WTC11 (cell line): ENCODE data around the gene FNDC3A. TPM values are rescaled to one million over a fixed set of nuclear protein-coding genes. Genes with fewer than 3 reads are reported as not detected.

Experiments
- ATAC-seq: fragments of 200-7000 bp; cut with Tn5 transposase; 2 replicates; pipeline ENCODE4 v1.10.0; 2021; ENCODE audit warnings: mild to moderate bottlenecking, moderate library complexity
- CTCF ChIA-PET: fragments of 300-600 bp; sonication (Branson Sonifier 250); formaldehyde crosslinking; loops from one replicate; lab custom pipeline; 2021; ENCODE audit warnings: antibody characterized with exemption; lab: Charles Lee
- POLR2A ChIA-PET: fragments of 350-600 bp; sonication (Branson Sonifier 250); formaldehyde crosslinking; loops from one replicate; lab custom pipeline; 2021; ENCODE audit warnings: antibody characterized with exemption; lab: Charles Lee
- DNase-seq: peaks from one replicate; pipeline ENCODE4 v3.0.0; 2021; ENCODE audit warnings: low spot score
- H3K27ac Mint-ChIP-seq: 2 replicates; pipeline ENCODE4 v1.8.0; 2021; ENCODE audit warnings: mixed read lengths
- H3K27me3 Mint-ChIP-seq: 2 replicates; pipeline ENCODE4 v1.8.0; 2021; ENCODE audit warnings: low read depth, mild to moderate bottlenecking, moderate library complexity, mixed read lengths
- H3K36me3 Mint-ChIP-seq: 2 replicates; pipeline ENCODE4 v1.8.0; 2021; ENCODE audit warnings: mixed read lengths
- H3K4me1 Mint-ChIP-seq: 2 replicates; pipeline ENCODE4 v1.8.0; 2022; ENCODE audit warnings: mixed read lengths
- H3K4me3 Mint-ChIP-seq: 2 replicates; pipeline ENCODE4 v1.8.0; 2021; ENCODE audit warnings: mild to moderate bottlenecking, moderate library complexity, mixed read lengths
- H3K9me3 Mint-ChIP-seq: 2 replicates; pipeline ENCODE4 v1.8.0; 2021; ENCODE audit warnings: mixed read lengths
- CBFB ChIP-seq: sonication (generic); formaldehyde crosslinking; IDR thresholded peaks from 2 replicates; pipeline ENCODE4 v1.8.1; 2022; ENCODE audit warnings: mild to moderate bottlenecking, low read depth, missing genetic modification reagents
- ETV6 ChIP-seq: sonication (generic); formaldehyde crosslinking; IDR thresholded peaks from 2 replicates; pipeline ENCODE4 v1.8.1; 2022; ENCODE audit warnings: mild to moderate bottlenecking, missing genetic modification reagents
- GABPB1 ChIP-seq: sonication (generic); formaldehyde crosslinking; IDR thresholded peaks from 2 replicates; pipeline ENCODE4 v1.8.1; 2023; ENCODE audit warnings: mild to moderate bottlenecking, missing genetic modification reagents
- GRHL2 ChIP-seq: fragments of 250-450 bp; sonication (Bioruptor Pico); IDR thresholded peaks from 2 replicates; pipeline ENCODE4 v1.8.0; 2022; ENCODE audit warnings: mild to moderate bottlenecking, moderate library complexity; ENCODE audit not compliant: insufficient replicate concordance, severe bottlenecking
- JAZF1 ChIP-seq: fragments of 250-450 bp; sonication (Bioruptor Pico); IDR thresholded peaks from 2 replicates; pipeline ENCODE4 v1.9.0; 2021; ENCODE audit warnings: moderate library complexity, mild to moderate bottlenecking, inconsistent platforms
- JUN ChIP-seq: sonication (generic); formaldehyde crosslinking; IDR thresholded peaks from 2 replicates; pipeline ENCODE4 v1.8.0; 2023; ENCODE audit warnings: mild to moderate bottlenecking, missing genetic modification reagents
- NFATC4 ChIP-seq: fragments of 250-450 bp; sonication (Bioruptor Pico); IDR thresholded peaks from 2 replicates; pipeline ENCODE4 v1.9.0; 2021; ENCODE audit warnings: mild to moderate bottlenecking
- NR2C2 ChIP-seq: sonication (generic); formaldehyde crosslinking; IDR thresholded peaks from 2 replicates; pipeline ENCODE4 v1.8.0; 2022; ENCODE audit warnings: mild to moderate bottlenecking, missing genetic modification reagents
- OVOL2 ChIP-seq: fragments of 250-450 bp; sonication (Bioruptor Pico); IDR thresholded peaks from 2 replicates; pipeline ENCODE4 v1.9.0; 2021; ENCODE audit warnings: mild to moderate bottlenecking, borderline replicate concordance
- PRRX2 ChIP-seq: fragments of 250-450 bp; sonication (Bioruptor Pico); IDR thresholded peaks from 2 replicates; pipeline ENCODE4 v1.8.0; 2021; ENCODE audit warnings: mild to moderate bottlenecking
- TCF7 ChIP-seq: sonication (generic); formaldehyde crosslinking; IDR thresholded peaks from 2 replicates; pipeline ENCODE4 v1.8.0; 2022; ENCODE audit warnings: mild to moderate bottlenecking, low read depth, missing genetic modification reagents, moderate library complexity
- ZNF263 ChIP-seq: sonication (generic); formaldehyde crosslinking; IDR thresholded peaks from 2 replicates; pipeline ENCODE4 v1.8.1; 2022; ENCODE audit warnings: low read depth, mild to moderate bottlenecking, moderate library complexity, missing genetic modification reagents
- ZNF317 ChIP-seq: sonication (generic); formaldehyde crosslinking; IDR thresholded peaks from 2 replicates; pipeline ENCODE4 v1.8.1; 2023; ENCODE audit warnings: low read depth, mild to moderate bottlenecking, moderate library complexity, missing genetic modification reagents, borderline replicate concordance
- ZNF416 ChIP-seq: fragments of 250-450 bp; sonication (Bioruptor Pico); IDR thresholded peaks from 2 replicates; pipeline ENCODE4 v1.9.0; 2021; ENCODE audit warnings: mild to moderate bottlenecking, inconsistent platforms
- total RNA-seq: library from RNA; stranded (reverse); gene quantifications from 3 replicates; pipeline ENCODE4 v1.2.3, GENCODE V29; 2021
- TF ChIP-seq, protein P1 (sequence below): sonication (generic); formaldehyde crosslinking; IDR thresholded peaks from 2 replicates; pipeline ENCODE4 v1.8.1; 2022; ENCODE audit warnings: low read depth, missing genetic modification reagents, borderline replicate concordance
- TF ChIP-seq, protein P2 (sequence below): sonication (generic); formaldehyde crosslinking; IDR thresholded peaks from 2 replicates; pipeline ENCODE4 v1.8.1; 2022; ENCODE audit warnings: mild to moderate bottlenecking, missing genetic modification reagents, moderate library complexity, borderline replicate concordance
- TF ChIP-seq, protein P3 (sequence below): sonication (generic); formaldehyde crosslinking; IDR thresholded peaks from 2 replicates; pipeline ENCODE4 v1.8.0; 2022; ENCODE audit warnings: mild to moderate bottlenecking, missing genetic modification reagents
- TF ChIP-seq, protein P4 (sequence below): sonication (generic); formaldehyde crosslinking; conservative IDR thresholded peaks from 2 replicates; pipeline ENCODE4 v1.8.1; 2022; ENCODE audit warnings: mild to moderate bottlenecking, missing genetic modification reagents
- TF ChIP-seq, protein P5 (sequence below): fragments of 250-450 bp; sonication (Bioruptor Pico); IDR thresholded peaks from 2 replicates; pipeline ENCODE4 v2.1.2; 2022; ENCODE audit warnings: mild to moderate bottlenecking, moderate library complexity
- TF ChIP-seq, protein P6 (sequence below): fragments of 250-450 bp; sonication (Bioruptor Pico); IDR thresholded peaks from 2 replicates; pipeline ENCODE4 v1.9.0; 2021; ENCODE audit warnings: mild to moderate bottlenecking
- TF ChIP-seq, protein P7 (sequence below): sonication (generic); formaldehyde crosslinking; IDR thresholded peaks from 2 replicates; pipeline ENCODE4 v1.8.1; 2023; ENCODE audit warnings: mild to moderate bottlenecking, missing genetic modification reagents, moderate library complexity
- TF ChIP-seq, protein P8 (sequence below): sonication (generic); formaldehyde crosslinking; IDR thresholded peaks from 2 replicates; pipeline ENCODE4 v1.8.0; 2023; ENCODE audit warnings: missing genetic modification reagents

The FNDC3A gene
- total RNA-seq, 1 experiment from 2014 or later = 24.8 TPM

DNA sequence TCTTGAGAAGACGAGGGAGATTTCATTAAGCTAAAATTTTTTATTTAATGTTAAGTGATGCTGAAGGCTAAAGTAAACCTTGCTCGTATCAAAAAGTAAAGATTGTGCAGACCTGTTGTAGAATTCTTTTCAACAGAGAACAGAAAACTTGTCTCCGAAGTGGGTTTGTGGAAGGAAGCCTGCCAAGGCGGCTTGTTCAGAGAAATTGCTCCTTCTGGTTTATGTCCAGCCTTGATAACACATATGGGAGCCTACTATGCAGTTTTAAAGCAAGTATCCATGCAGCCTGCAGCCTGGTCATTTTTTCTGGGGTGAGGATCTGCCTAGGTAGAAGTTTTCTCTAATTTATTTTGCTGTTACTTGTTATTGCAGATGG, 245.9 kb downstream of the FNDC3A start:
- Mint-ChIP-seq H3K36me3 (0 out of 2 replicates have a peak, but pooled peaks cover 3% of the 10 kb centered on the region), H3K27me3 (peaks cover 90% of the 10 kb centered on the region), H3K27ac (no peak overlapping the region), H3K9me3 (no peaks in the 10 kb centered on the region), H3K4me3 (peak overlapping the region; percentile 69), H3K4me1 (peaks cover 23% of the 10 kb centered on the region)
- no peak for ATAC-seq
- DNase-seq = no peak
- CTCF ChIA-PET = interaction anchor here (0.6 to 1.2 kb wide), 2 partner anchors 27 to 59 kb away, joined by 3 to 4 read pairs; partner anchors contain the start of gene CDADC1
- POLR2A ChIA-PET = no interaction called here
- TF ChIP-seq, protein P1, sequence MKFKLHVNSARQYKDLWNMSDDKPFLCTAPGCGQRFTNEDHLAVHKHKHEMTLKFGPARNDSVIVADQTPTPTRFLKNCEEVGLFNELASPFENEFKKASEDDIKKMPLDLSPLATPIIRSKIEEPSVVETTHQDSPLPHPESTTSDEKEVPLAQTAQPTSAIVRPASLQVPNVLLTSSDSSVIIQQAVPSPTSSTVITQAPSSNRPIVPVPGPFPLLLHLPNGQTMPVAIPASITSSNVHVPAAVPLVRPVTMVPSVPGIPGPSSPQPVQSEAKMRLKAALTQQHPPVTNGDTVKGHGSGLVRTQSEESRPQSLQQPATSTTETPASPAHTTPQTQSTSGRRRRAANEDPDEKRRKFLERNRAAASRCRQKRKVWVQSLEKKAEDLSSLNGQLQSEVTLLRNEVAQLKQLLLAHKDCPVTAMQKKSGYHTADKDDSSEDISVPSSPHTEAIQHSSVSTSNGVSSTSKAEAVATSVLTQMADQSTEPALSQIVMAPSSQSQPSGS (CRISPR knock-in tag) = no peak
- no peak for TF ChIP-seq ZNF416 (CRISPR knock-in tag)
- no peak for TF ChIP-seq CBFB
- TF ChIP-seq ETV6 (CRISPR knock-in tag) = no peak
- no peak for TF ChIP-seq OVOL2 (CRISPR knock-in tag)
- no peak for TF ChIP-seq PRRX2 (CRISPR knock-in tag)
- TF ChIP-seq, protein P2, sequence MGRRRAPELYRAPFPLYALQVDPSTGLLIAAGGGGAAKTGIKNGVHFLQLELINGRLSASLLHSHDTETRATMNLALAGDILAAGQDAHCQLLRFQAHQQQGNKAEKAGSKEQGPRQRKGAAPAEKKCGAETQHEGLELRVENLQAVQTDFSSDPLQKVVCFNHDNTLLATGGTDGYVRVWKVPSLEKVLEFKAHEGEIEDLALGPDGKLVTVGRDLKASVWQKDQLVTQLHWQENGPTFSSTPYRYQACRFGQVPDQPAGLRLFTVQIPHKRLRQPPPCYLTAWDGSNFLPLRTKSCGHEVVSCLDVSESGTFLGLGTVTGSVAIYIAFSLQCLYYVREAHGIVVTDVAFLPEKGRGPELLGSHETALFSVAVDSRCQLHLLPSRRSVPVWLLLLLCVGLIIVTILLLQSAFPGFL = no peak
- TF ChIP-seq, protein P3, sequence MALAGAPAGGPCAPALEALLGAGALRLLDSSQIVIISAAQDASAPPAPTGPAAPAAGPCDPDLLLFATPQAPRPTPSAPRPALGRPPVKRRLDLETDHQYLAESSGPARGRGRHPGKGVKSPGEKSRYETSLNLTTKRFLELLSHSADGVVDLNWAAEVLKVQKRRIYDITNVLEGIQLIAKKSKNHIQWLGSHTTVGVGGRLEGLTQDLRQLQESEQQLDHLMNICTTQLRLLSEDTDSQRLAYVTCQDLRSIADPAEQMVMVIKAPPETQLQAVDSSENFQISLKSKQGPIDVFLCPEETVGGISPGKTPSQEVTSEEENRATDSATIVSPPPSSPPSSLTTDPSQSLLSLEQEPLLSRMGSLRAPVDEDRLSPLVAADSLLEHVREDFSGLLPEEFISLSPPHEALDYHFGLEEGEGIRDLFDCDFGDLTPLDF (CRISPR knock-in tag) = no peak
- TF ChIP-seq NR2C2 (CRISPR knock-in tag) = no peak
- no peak for TF ChIP-seq ZNF263 (CRISPR knock-in tag)
- no peak for TF ChIP-seq ZNF317 (CRISPR knock-in tag)
- no peak for TF ChIP-seq JAZF1 (CRISPR knock-in tag)
- TF ChIP-seq JUN (CRISPR knock-in tag) = no peak
- TF ChIP-seq GRHL2 = no peak
- no peak for TF ChIP-seq TCF7 (CRISPR knock-in tag)
- TF ChIP-seq, protein P4, sequence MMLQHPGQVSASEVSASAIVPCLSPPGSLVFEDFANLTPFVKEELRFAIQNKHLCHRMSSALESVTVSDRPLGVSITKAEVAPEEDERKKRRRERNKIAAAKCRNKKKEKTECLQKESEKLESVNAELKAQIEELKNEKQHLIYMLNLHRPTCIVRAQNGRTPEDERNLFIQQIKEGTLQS (CRISPR knock-in tag) = no peak
- no peak for TF ChIP-seq NFATC4 (CRISPR knock-in tag)
- TF ChIP-seq, protein P5, sequence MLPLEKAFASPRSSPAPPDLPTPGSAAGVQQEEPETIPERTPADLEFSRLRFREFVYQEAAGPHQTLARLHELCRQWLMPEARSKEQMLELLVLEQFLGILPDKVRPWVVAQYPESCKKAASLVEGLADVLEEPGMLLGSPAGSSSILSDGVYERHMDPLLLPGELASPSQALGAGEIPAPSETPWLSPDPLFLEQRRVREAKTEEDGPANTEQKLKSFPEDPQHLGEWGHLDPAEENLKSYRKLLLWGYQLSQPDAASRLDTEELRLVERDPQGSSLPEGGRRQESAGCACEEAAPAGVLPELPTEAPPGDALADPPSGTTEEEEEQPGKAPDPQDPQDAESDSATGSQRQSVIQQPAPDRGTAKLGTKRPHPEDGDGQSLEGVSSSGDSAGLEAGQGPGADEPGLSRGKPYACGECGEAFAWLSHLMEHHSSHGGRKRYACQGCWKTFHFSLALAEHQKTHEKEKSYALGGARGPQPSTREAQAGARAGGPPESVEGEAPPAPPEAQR (CRISPR knock-in tag) = no peak

DNA sequence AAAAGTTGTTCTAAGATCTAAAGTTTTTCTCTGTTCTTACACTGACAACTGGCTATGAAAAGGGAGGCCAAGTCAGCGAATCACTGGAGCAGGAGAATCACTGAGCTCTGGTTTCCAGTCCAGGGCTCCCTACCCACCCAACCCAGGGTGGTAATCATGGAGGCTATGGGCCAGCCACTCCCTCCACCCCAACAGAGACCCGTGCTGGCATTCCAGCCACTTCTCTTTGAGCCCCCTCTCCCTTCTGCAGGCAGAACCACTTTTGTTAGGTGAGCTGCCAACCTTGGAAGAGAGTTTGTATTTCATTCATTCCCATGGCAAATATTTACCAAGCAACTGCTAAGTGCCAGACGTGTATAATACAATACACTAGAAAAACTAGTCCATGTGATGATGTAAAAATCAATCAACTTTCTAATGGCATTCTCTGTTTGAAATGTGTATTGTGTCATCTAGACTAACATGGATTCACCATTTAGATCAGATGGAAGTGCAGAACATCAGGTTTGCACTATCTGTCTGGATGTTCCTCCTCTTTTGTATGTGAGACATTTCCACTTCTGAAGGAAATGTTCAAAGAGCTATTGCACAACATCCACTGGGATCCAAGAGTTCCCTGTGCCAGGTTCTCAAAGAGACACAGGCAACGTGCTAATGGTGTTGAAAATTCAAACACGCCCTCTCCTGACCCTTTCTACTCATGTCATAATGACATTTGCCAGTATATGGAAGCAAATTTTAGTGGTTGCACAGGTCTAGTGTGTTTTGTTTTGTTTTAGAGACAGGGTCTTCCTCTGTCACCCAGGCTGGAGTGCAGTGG, 249.7 kb downstream of the FNDC3A start:
- Mint-ChIP-seq H3K4me3 (no peak overlapping the region), H3K9me3 (no peaks in the 10 kb centered on the region), H3K4me1 (peaks cover 6% of the 10 kb centered on the region), H3K27me3 (peaks cover 54% of the 10 kb centered on the region), H3K27ac (no peak overlapping the region), H3K36me3 (0 out of 2 replicates have a peak, but pooled peaks cover 3% of the 10 kb centered on the region)
- CTCF ChIA-PET = no interaction called here
- ATAC-seq (no peak), DNase-seq (no peak)
- POLR2A ChIA-PET = no interaction called here
- TF ChIP-seq TCF7 (CRISPR knock-in tag) (no peak), GABPB1 (CRISPR knock-in tag) (no peak)
- TF ChIP-seq, protein P4 (CRISPR knock-in tag) = no peak
- TF ChIP-seq, protein P6, sequence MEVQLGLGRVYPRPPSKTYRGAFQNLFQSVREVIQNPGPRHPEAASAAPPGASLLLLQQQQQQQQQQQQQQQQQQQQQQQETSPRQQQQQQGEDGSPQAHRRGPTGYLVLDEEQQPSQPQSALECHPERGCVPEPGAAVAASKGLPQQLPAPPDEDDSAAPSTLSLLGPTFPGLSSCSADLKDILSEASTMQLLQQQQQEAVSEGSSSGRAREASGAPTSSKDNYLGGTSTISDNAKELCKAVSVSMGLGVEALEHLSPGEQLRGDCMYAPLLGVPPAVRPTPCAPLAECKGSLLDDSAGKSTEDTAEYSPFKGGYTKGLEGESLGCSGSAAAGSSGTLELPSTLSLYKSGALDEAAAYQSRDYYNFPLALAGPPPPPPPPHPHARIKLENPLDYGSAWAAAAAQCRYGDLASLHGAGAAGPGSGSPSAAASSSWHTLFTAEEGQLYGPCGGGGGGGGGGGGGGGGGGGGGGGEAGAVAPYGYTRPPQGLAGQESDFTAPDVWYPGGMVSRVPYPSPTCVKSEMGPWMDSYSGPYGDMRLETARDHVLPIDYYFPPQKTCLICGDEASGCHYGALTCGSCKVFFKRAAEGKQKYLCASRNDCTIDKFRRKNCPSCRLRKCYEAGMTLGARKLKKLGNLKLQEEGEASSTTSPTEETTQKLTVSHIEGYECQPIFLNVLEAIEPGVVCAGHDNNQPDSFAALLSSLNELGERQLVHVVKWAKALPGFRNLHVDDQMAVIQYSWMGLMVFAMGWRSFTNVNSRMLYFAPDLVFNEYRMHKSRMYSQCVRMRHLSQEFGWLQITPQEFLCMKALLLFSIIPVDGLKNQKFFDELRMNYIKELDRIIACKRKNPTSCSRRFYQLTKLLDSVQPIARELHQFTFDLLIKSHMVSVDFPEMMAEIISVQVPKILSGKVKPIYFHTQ (CRISPR knock-in tag) = no peak
- TF ChIP-seq, protein P7, sequence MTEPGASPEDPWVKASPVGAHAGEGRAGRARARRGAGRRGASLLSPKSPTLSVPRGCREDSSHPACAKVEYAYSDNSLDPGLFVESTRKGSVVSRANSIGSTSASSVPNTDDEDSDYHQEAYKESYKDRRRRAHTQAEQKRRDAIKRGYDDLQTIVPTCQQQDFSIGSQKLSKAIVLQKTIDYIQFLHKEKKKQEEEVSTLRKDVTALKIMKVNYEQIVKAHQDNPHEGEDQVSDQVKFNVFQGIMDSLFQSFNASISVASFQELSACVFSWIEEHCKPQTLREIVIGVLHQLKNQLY (CRISPR knock-in tag) = no peak
- TF ChIP-seq, protein P8, sequence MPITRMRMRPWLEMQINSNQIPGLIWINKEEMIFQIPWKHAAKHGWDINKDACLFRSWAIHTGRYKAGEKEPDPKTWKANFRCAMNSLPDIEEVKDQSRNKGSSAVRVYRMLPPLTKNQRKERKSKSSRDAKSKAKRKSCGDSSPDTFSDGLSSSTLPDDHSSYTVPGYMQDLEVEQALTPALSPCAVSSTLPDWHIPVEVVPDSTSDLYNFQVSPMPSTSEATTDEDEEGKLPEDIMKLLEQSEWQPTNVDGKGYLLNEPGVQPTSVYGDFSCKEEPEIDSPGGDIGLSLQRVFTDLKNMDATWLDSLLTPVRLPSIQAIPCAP (CRISPR knock-in tag) = no peak
- TF ChIP-seq, protein P3 (CRISPR knock-in tag) = no peak
